ENCODE results near the gene NEK6. TPM values are rescaled to one million over a fixed set of nuclear protein-coding genes. Genes with fewer than 3 reads are reported as not detected.

NEK6 gene
- total and polyA plus RNA-seq, 2 experiments from 2014 or later = 14.3 to 27.0 TPM

DNA sequence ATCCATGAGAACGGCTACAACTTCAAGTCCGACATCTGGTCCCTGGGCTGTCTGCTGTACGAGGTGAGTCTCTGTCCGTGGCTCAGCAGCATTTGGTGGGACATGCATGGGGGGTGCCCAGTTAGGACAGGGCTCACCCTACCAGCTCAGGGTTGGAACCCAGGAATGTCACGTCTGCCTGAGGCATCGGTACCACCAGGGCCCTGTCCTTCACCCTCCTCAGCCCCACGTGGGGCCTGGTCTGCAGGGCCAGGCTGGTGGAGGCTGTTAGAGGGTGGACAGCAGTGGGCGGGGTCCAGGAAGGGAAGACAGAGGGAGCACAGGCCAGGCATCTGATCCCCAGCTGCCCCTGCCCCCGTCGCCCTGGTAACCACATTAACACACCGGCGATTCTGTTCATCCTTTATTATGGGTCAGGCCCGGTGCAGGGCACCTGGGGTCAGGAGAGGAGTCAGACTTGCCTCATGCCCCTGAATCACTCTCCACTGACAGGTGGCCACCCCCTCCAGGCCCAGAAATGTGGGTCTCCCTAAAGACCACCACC lies 81.9 kb downstream of the NEK6 start:
- DNase-seq (ENCODE audit: low read depth in 1 of 2, low spot score in 1 of 2) = no peak
- H3K4me1 ChIP-seq (ENCODE audit: low read depth) = no peaks in the 10 kb centered on the region

DNA sequence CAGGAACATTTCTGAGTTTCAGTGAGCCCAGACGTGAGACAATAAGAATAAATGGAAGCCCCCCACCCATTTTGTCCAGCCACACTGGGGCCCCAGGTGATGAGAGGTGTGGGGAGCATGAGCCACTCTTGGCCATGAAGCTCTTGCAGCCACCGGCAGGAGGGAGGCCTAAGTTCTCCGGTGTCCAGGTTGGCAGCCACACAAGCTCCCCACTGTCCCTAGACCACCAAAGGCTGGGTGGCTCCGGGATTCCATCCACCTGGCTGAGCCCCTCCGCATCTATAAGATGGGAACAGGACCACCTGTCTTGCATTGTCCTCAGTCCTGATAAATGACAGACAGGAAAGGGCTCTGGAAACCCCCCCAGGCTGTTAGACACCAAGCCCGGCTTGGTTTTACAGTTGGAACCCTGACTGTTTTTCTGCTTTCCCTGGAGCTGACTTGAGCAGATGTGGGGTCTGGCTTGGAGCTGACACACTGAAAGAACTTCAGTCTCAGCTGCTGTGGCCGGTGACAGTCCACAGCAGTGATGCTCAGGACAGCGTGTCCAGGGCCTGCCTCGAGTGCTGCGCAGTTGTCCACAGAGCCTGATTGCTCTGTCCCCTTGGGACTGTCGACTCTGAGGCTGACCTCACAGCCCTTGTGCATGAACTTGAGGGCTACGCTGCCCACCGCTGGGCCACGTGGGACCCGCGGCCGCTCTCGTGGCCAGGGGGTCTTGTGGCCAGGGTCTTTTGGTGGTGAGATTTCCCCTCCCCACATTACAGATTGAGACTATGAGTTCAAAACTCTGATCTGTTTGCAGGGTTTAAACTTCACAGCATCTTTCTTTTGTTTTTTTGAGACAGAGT lies 82.7 kb downstream of the NEK6 start:
- H3K4me1 ChIP-seq (ENCODE audit: low read depth) = no peaks in the 10 kb centered on the region
- no peaks in the 10 kb centered on the region for H3K9me3 ChIP-seq (ENCODE audit: low read depth)
- peaks cover 2% of the 10 kb centered on the region for H3K36me3 ChIP-seq
- no peak overlapping the region for H3K27ac ChIP-seq
- H3K27me3 ChIP-seq = no peaks in the 10 kb centered on the region
- TF ChIP-seq, protein P1, sequence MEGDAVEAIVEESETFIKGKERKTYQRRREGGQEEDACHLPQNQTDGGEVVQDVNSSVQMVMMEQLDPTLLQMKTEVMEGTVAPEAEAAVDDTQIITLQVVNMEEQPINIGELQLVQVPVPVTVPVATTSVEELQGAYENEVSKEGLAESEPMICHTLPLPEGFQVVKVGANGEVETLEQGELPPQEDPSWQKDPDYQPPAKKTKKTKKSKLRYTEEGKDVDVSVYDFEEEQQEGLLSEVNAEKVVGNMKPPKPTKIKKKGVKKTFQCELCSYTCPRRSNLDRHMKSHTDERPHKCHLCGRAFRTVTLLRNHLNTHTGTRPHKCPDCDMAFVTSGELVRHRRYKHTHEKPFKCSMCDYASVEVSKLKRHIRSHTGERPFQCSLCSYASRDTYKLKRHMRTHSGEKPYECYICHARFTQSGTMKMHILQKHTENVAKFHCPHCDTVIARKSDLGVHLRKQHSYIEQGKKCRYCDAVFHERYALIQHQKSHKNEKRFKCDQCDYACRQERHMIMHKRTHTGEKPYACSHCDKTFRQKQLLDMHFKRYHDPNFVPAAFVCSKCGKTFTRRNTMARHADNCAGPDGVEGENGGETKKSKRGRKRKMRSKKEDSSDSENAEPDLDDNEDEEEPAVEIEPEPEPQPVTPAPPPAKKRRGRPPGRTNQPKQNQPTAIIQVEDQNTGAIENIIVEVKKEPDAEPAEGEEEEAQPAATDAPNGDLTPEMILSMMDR (IDR thresholded peaks at IDR 0.05; ENCODE audit: low read depth, low read length) = no peak
- DNase-seq (ENCODE audit: low read depth in 1 of 2, low spot score in 1 of 2) = no peak
- H3K4me3 ChIP-seq = no peak overlapping the region

More for the DNA sequence above, 81.9 kb downstream of the NEK6 start:
- Histone ChIP-seq H3K27ac (no peak overlapping the region), H3K27me3 (no peaks in the 10 kb centered on the region), H3K9me3 (ENCODE audit: low read depth) (no peaks in the 10 kb centered on the region), H3K4me3 (no peak overlapping the region), H3K36me3 (peaks cover 2% of the 10 kb centered on the region)
- TF ChIP-seq, protein P1 (IDR thresholded peaks at IDR 0.05; ENCODE audit: low read depth, low read length) = no peak

GRCh38 chr9:124341455-124342170 lies 83.9 kb downstream of the NEK6 start:
- Histone ChIP-seq H3K27ac (no peak overlapping the region), H3K36me3 (peaks cover 2% of the 10 kb centered on the region)

DNA sequence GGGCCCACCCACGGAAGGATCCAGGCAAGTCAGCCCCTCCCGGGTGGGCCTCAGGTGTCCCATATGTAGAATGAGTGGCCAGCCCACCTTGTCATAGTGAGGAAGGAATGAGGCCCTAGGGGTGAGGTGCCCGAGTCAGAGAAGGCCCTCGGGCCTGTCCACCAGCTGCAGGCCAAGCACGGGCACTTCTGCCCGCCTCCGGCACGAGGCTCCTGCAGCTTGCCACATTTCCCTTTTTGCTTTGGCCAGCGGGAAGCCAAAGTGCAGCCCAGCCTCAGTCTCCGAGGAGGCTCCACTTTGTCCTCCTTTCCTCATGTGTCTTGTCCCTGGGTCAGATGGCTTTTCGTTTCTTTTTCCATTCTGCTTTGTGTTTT lies 84.6 kb downstream of the NEK6 start:
- H3K27ac ChIP-seq = no peak overlapping the region
- TF ChIP-seq, protein P1 (IDR thresholded peaks at IDR 0.05; ENCODE audit: low read depth, low read length) = no peak
- no peaks in the 10 kb centered on the region for H3K9me3 ChIP-seq (ENCODE audit: low read depth)
- no peak for DNase-seq (ENCODE audit: low read depth in 1 of 2, low spot score in 1 of 2)
- H3K27me3 ChIP-seq = no peaks in the 10 kb centered on the region
- no peak overlapping the region for H3K4me3 ChIP-seq
- peaks cover 2% of the 10 kb centered on the region for H3K36me3 ChIP-seq
- no peaks in the 10 kb centered on the region for H3K4me1 ChIP-seq (ENCODE audit: low read depth)

More at GRCh38 chr9:124341455-124342170, 83.9 kb downstream of the NEK6 start:
- H3K27me3 ChIP-seq = no peaks in the 10 kb centered on the region
- no peaks in the 10 kb centered on the region for H3K4me1 ChIP-seq (ENCODE audit: low read depth)
- no peaks in the 10 kb centered on the region for H3K9me3 ChIP-seq (ENCODE audit: low read depth)
- no peak for DNase-seq (ENCODE audit: low read depth in 1 of 2, low spot score in 1 of 2)
- H3K4me3 ChIP-seq = no peak overlapping the region
- TF ChIP-seq, protein P1 (IDR thresholded peaks at IDR 0.05; ENCODE audit: low read depth, low read length) = no peak

DNA sequence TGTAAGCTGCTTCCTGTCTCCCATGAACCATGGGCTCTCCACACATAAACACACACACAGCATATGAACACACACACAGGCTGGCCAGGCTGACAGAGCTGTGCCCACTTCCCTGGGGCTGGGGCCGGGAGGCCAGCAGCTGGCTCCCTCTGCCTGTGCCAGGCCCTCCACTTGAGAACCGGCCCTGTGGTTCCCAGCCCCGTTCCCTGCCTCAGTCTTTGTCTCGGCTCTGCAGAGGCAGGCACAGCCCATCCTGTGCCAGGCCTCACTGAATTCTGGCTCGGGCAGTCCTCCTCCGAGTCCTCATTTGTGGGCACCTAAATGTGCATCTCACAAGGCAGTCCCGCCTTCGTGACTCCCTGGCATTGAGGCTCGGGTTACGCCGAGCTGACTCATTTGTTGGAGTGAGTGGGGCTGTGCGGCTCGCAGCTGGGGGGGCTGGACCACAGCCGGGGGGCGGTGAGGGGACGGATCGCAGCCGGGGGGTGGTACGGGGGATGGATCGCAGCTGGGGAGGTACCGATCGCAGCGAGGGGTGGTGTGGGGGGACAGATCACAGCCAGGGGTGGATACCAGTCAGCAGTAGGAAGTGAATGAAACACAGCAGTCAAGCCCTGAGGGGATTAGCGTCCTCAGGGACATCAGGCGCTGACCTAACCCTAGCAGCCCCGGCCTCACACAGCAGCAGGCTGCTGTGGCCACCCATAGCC lies 85.2 kb downstream of the NEK6 start:
- peaks cover 2% of the 10 kb centered on the region for H3K36me3 ChIP-seq
- TF ChIP-seq, protein P1 (IDR thresholded peaks at IDR 0.05; ENCODE audit: low read depth, low read length) = no peak
- no peaks in the 10 kb centered on the region for H3K9me3 ChIP-seq (ENCODE audit: low read depth)
- no peak overlapping the region for H3K27ac ChIP-seq
- no peaks in the 10 kb centered on the region for H3K27me3 ChIP-seq
- H3K4me3 ChIP-seq = no peak overlapping the region
- no peaks in the 10 kb centered on the region for H3K4me1 ChIP-seq (ENCODE audit: low read depth)
- peak in 1 of 2 donors; percentile 84 for DNase-seq (ENCODE audit: low read depth in 1 of 2, low spot score in 1 of 2)
